Activated effector memory CD4-positive, alpha-beta T cell treated with anti-CD3 and anti-CD28 coated beads, Interleukin-2, amount 50 U/mL, for 16 hours (primary cell): ENCODE data around the gene GPR17.

Experiments used
- DNase-seq: peaks from one replicate; pipeline ENCODE4 v3.0.0-alpha.2; 2020

The GPR17 gene

GRCh38 chr2:127643439-127644065 lies 2.4 kb upstream of the GPR17 start:
- DNase-seq = no peak

- no peak for DNase-seq
Observed at GRCh38 chr2:127644066-127645025, 1.6 kb upstream of the GPR17 start.

GRCh38 chr2:127645026-127645394 lies 943 bp upstream of the GPR17 start:
- DNase-seq = no peak

GRCh38 chr2:127646487-127647241 lies 711 bp downstream of the GPR17 start:
- DNase-seq = no peak

- DNase-seq = no peak
Observed at GRCh38 chr2:127647242-127648190, 1.6 kb downstream of the GPR17 start.

- DNase-seq = no peak
Observed at GRCh38 chr2:127648321-127648720, 2.4 kb downstream of the GPR17 start.

- no peak for DNase-seq
Observed at GRCh38 chr2:127649100-127649611, 3.2 kb downstream of the GPR17 start.

GRCh38 chr2:127649684-127650040 lies 3.7 kb downstream of the GPR17 start:
- peak; percentile 93 for DNase-seq

GRCh38 chr2:127650041-127650784 lies 4.3 kb downstream of the GPR17 start:
- DNase-seq = no peak

- DNase-seq = no peak
Observed at GRCh38 chr2:127650785-127651380, 4.9 kb downstream of the GPR17 start.

GRCh38 chr2:127651381-127651809 lies 5.4 kb downstream of the GPR17 start:
- no peak for DNase-seq

- DNase-seq = no peak
Observed at GRCh38 chr2:127651971-127652550, 6.1 kb downstream of the GPR17 start.

- no peak for DNase-seq
Observed at GRCh38 chr2:127652786-127653357, 6.9 kb downstream of the GPR17 start.

GRCh38 chr2:127653421-127654083 lies 7.6 kb downstream of the GPR17 start:
- no peak for DNase-seq

GRCh38 chr2:127654084-127654837 lies 8.3 kb downstream of the GPR17 start:
- DNase-seq = no peak

- no peak for DNase-seq
Observed at GRCh38 chr2:127654838-127655175, 8.9 kb downstream of the GPR17 start.

GRCh38 chr2:127655209-127656073 lies 9.5 kb downstream of the GPR17 start:
- no peak for DNase-seq
